HAP-1 (cell line): ENCODE measurements around the gene OR2AT4.
"Not testable (repeated sequence)": the region's sequence is repeated elsewhere in the genome, so short reads cannot be mapped to it uniquely, and the experiment has no call there.

ENCODE experiments used
- DNase-seq, 2 experiments: peaks; one replicate each; pipeline ENCODE4 v3.0.0-alpha.2; 2016 to 2020; ENCODE audit warnings: low spot score in 2 of 2
- H3K27me3 ChIP-seq: fragments of 250-450 bp; sonication (Bioruptor Pico); 2 replicates; pipeline ENCODE4 v1.5.1; 2020; ENCODE audit warnings: low read depth, mild to moderate bottlenecking, moderate library complexity
- H3K36me3 ChIP-seq: fragments of 250-450 bp; sonication (Bioruptor Pico); replicated peaks from 2 replicates; pipeline ENCODE4 v1.5.1; 2020; ENCODE audit warnings: mild to moderate bottlenecking
- H3K4me1 ChIP-seq: fragments of 250-450 bp; sonication (Bioruptor Pico); 2 replicates; pipeline ENCODE4 v1.5.1; 2020; ENCODE audit warnings: mild to moderate bottlenecking
- H3K4me3 ChIP-seq: fragments of 250-450 bp; sonication (Bioruptor Pico); 2 replicates; pipeline ENCODE4 v1.5.1; 2020; ENCODE audit warnings: mild to moderate bottlenecking, moderate library complexity
- H3K9me3 ChIP-seq: fragments of 250-450 bp; sonication (Bioruptor Pico); 2 replicates; pipeline ENCODE4 v1.5.1; 2020; ENCODE audit warnings: mild to moderate bottlenecking, moderate library complexity
- in situ Hi-C: fragments of 300-500 bp; cut with MboI; formaldehyde crosslinking; loops from 3 replicates; pipeline ENCODE4 v1.14.3; 2020; ENCODE audit warnings: low sequenced_read_pairs, inconsistent platforms, mixed read lengths

The OR2AT4 gene

GRCh38 chr11:75068993-75069392 lies 27.7 kb downstream of the OR2AT4 start:
- peaks cover 6% of the 10 kb centered on the region for H3K27me3 ChIP-seq
- H3K4me1 ChIP-seq, result no peaks in the 10 kb centered on the region
- in situ Hi-C loops, result no loop called here
- DNase-seq, result no peak
- no peaks in the 10 kb centered on the region for H3K9me3 ChIP-seq
- H3K4me3 ChIP-seq, result no peak overlapping the region
- no peaks in the 10 kb centered on the region for H3K36me3 ChIP-seq

- in situ Hi-C loops, result no loop called here
- H3K27me3 ChIP-seq, result peaks cover 6% of the 10 kb centered on the region
- no peaks in the 10 kb centered on the region for H3K9me3 ChIP-seq
- no peaks in the 10 kb centered on the region for H3K4me1 ChIP-seq
- DNase-seq, result no peak
- no peak overlapping the region for H3K4me3 ChIP-seq
- no peaks in the 10 kb centered on the region for H3K36me3 ChIP-seq
Observed at GRCh38 chr11:75068559-75068958, 28.1 kb downstream of the OR2AT4 start.

GRCh38 chr11:75066061-75066460 lies 30.6 kb downstream of the OR2AT4 start:
- Histone ChIP-seq H3K4me3 (no peak overlapping the region), H3K36me3 (no peaks in the 10 kb centered on the region), H3K4me1 (no peaks in the 10 kb centered on the region), H3K9me3 (no peaks in the 10 kb centered on the region), H3K27me3 (peaks cover 6% of the 10 kb centered on the region)
- in situ Hi-C loops, result no loop called here
- DNase-seq, result no peak

GRCh38 chr11:75063741-75064314 lies 32.8 kb downstream of the OR2AT4 start:
- Histone ChIP-seq H3K4me1 (no peaks in the 10 kb centered on the region), H3K4me3 (no peak overlapping the region), H3K36me3 (no peaks in the 10 kb centered on the region), H3K27me3 (peaks cover 6% of the 10 kb centered on the region), H3K9me3 (no peaks in the 10 kb centered on the region)
- DNase-seq, result no peak
- in situ Hi-C loops, result no loop called here

- in situ Hi-C loops, result no loop called here
- H3K4me3 ChIP-seq, result no peak overlapping the region
- no peaks in the 10 kb centered on the region for H3K4me1 ChIP-seq
- DNase-seq, result no peak
- H3K36me3 ChIP-seq, result no peaks in the 10 kb centered on the region
- no peaks in the 10 kb centered on the region for H3K9me3 ChIP-seq
- H3K27me3 ChIP-seq, result 0 out of 2 replicates have a peak, but pooled peaks cover 2% of the 10 kb centered on the region
Observed at GRCh38 chr11:75059299-75059698, 37.4 kb downstream of the OR2AT4 start.

GRCh38 chr11:75056814-75057213 lies 39.9 kb downstream of the OR2AT4 start:
- no peaks in the 10 kb centered on the region for H3K4me1 ChIP-seq
- 0 out of 2 replicates have a peak, but pooled peaks cover 2% of the 10 kb centered on the region for H3K27me3 ChIP-seq
- in situ Hi-C loops, result no loop called here
- no peak overlapping the region for H3K4me3 ChIP-seq
- H3K9me3 ChIP-seq, result no peaks in the 10 kb centered on the region
- H3K36me3 ChIP-seq, result no peaks in the 10 kb centered on the region
- no peak for DNase-seq

- 0 out of 2 replicates have a peak, but pooled peaks cover 2% of the 10 kb centered on the region for H3K27me3 ChIP-seq
- in situ Hi-C loops, result no loop called here
- no peak for DNase-seq
- no peaks in the 10 kb centered on the region for H3K9me3 ChIP-seq
- H3K36me3 ChIP-seq, result no peaks in the 10 kb centered on the region
- no peaks in the 10 kb centered on the region for H3K4me1 ChIP-seq
- H3K4me3 ChIP-seq, result no peak overlapping the region
Observed at GRCh38 chr11:75055511-75055910, 41.2 kb downstream of the OR2AT4 start.

GRCh38 chr11:75052457-75052856 lies 44.2 kb downstream of the OR2AT4 start:
- in situ Hi-C loops, result no loop called here
- Histone ChIP-seq H3K36me3 (no peaks in the 10 kb centered on the region), H3K4me1 (no peaks in the 10 kb centered on the region; the same call in 1 of the 2 replicates), H3K27me3 (0 out of 2 replicates have a peak, but pooled peaks cover 2% of the 10 kb centered on the region), H3K4me3 (no peak overlapping the region), H3K9me3 (no peaks in the 10 kb centered on the region)
- no peak for DNase-seq

- Histone ChIP-seq H3K27me3 (no peaks in the 10 kb centered on the region), H3K4me3 (no peak overlapping the region), H3K4me1 (no peaks in the 10 kb centered on the region; the same call in 1 of the 2 replicates), H3K36me3 (no peaks in the 10 kb centered on the region), H3K9me3 (no peaks in the 10 kb centered on the region)
- DNase-seq, result no peak
- in situ Hi-C loops, result no loop called here
Observed at GRCh38 chr11:75051043-75051442, 45.6 kb downstream of the OR2AT4 start.

GRCh38 chr11:75050516-75050915 lies 46.2 kb downstream of the OR2AT4 start:
- no peaks in the 10 kb centered on the region; the same call in 1 of the 2 replicates for H3K4me1 ChIP-seq
- DNase-seq, result no peak
- H3K4me3 ChIP-seq, result no peak overlapping the region
- in situ Hi-C loops, result no loop called here
- no peaks in the 10 kb centered on the region for H3K27me3 ChIP-seq
- no peaks in the 10 kb centered on the region for H3K36me3 ChIP-seq
- H3K9me3 ChIP-seq, result no peaks in the 10 kb centered on the region

- H3K4me3 ChIP-seq, H3K4me1 ChIP-seq, H3K27me3 ChIP-seq, H3K9me3 ChIP-seq, DNase-seq, H3K36me3 ChIP-seq, in situ Hi-C loops: not testable (repeated sequence)
Observed at GRCh38 chr11:75049501-75050266, 47.0 kb downstream of the OR2AT4 start.

GRCh38 chr11:75047191-75047590 lies 49.5 kb downstream of the OR2AT4 start:
- no peak for DNase-seq
- Histone ChIP-seq H3K4me1 (no peaks in the 10 kb centered on the region; the same call in 1 of the 2 replicates), H3K9me3 (no peaks in the 10 kb centered on the region), H3K36me3 (no peaks in the 10 kb centered on the region), H3K27me3 (no peaks in the 10 kb centered on the region), H3K4me3 (no peak overlapping the region)
- in situ Hi-C loops, result no loop called here

- H3K9me3 ChIP-seq, in situ Hi-C loops, H3K4me1 ChIP-seq: not testable (repeated sequence)
Observed at GRCh38 chr11:75046668-75047067, 50.0 kb downstream of the OR2AT4 start.

GRCh38 chr11:75044381-75045170 lies 52.1 kb downstream of the OR2AT4 start:
- H3K27me3 ChIP-seq, DNase-seq, H3K9me3 ChIP-seq, in situ Hi-C loops, H3K4me1 ChIP-seq, H3K36me3 ChIP-seq, H3K4me3 ChIP-seq: not testable (repeated sequence)

More at GRCh38 chr11:75046668-75047067, 50.0 kb downstream of the OR2AT4 start:
- H3K36me3 ChIP-seq, H3K27me3 ChIP-seq, DNase-seq, H3K4me3 ChIP-seq: not testable (repeated sequence)
